ENCODE results near the gene PLEKHH3.

PLEKHH3 gene

GRCh38 chr17:42706732-42707131, 29.9 kb upstream of the PLEKHH3 start:
- no peak for TF ChIP-seq TAF1 (IDR thresholded peaks at IDR 0.05; ENCODE audit: low read depth)
- no peak for TF ChIP-seq TEAD4 (IDR thresholded peaks at IDR 0.05)
- TF ChIP-seq EP300 (IDR thresholded peaks at IDR 0.05; ENCODE audit: borderline replicate concordance) = no peak
- TF ChIP-seq ZBTB7A (IDR thresholded peaks at IDR 0.05; ENCODE audit: low read depth) = no peak
- no peak for TF ChIP-seq REST (IDR thresholded peaks at IDR 0.05; ENCODE audit: low read depth)
- no peak for TF ChIP-seq CREB1 (IDR thresholded peaks at IDR 0.05; ENCODE audit: low read depth)
- no peak for TF ChIP-seq TCF12 (IDR thresholded peaks at IDR 0.05; ENCODE audit: low read depth)
- TF ChIP-seq NFIC (IDR thresholded peaks at IDR 0.05) = no peak
- TF ChIP-seq FOXM1 (IDR thresholded peaks at IDR 0.05; ENCODE audit: borderline replicate concordance, low read depth) = no peak
- TF ChIP-seq USF1 (IDR thresholded peaks at IDR 0.05) = no peak
- no peak for TF ChIP-seq MAX (IDR thresholded peaks at IDR 0.05)

- no peak for TF ChIP-seq EGR1 (IDR thresholded peaks at IDR 0.05)
- no peak for TF ChIP-seq CEBPB (IDR thresholded peaks at IDR 0.05)
- TF ChIP-seq FOXM1 (IDR thresholded peaks at IDR 0.05; ENCODE audit: borderline replicate concordance, low read depth) = no peak
- no peak for TF ChIP-seq TCF12 (IDR thresholded peaks at IDR 0.05; ENCODE audit: low read depth)
- TF ChIP-seq USF1 (IDR thresholded peaks at IDR 0.05) = no peak
- TF ChIP-seq EP300 (IDR thresholded peaks at IDR 0.05; ENCODE audit: borderline replicate concordance) = no peak
- TF ChIP-seq TEAD4 (IDR thresholded peaks at IDR 0.05) = no peak
- no peak for TF ChIP-seq TAF1 (IDR thresholded peaks at IDR 0.05; ENCODE audit: low read depth)
- TF ChIP-seq CREB1 (IDR thresholded peaks at IDR 0.05; ENCODE audit: low read depth) = no peak
- no peak for TF ChIP-seq YY1 (IDR thresholded peaks at IDR 0.05; ENCODE audit: low read depth)
- TF ChIP-seq NFIC (IDR thresholded peaks at IDR 0.05) = no peak
These were observed 28.2 kb upstream of the PLEKHH3 start for GRCh38 chr17:42704837-42705494.

- TF ChIP-seq TCF12 (IDR thresholded peaks at IDR 0.05; ENCODE audit: low read depth) (no peak), NFIC (IDR thresholded peaks at IDR 0.05) (no peak), EGR1 (IDR thresholded peaks at IDR 0.05) (no peak), FOXM1 (IDR thresholded peaks at IDR 0.05; ENCODE audit: borderline replicate concordance, low read depth) (no peak), USF1 (IDR thresholded peaks at IDR 0.05) (no peak), TEAD4 (IDR thresholded peaks at IDR 0.05) (no peak), RAD21 (IDR thresholded peaks at IDR 0.05; ENCODE audit: low read depth) (no peak), ZBTB7A (IDR thresholded peaks at IDR 0.05; ENCODE audit: low read depth) (no peak), CEBPB (IDR thresholded peaks at IDR 0.05) (no peak), MAX (IDR thresholded peaks at IDR 0.05) (no peak), YY1 (IDR thresholded peaks at IDR 0.05; ENCODE audit: low read depth) (no peak)
These were observed 27.7 kb upstream of the PLEKHH3 start for GRCh38 chr17:42704490-42704836.

GRCh38 chr17:42702446-42702845, 25.7 kb upstream of the PLEKHH3 start:
- TF ChIP-seq FOXM1 (IDR thresholded peaks at IDR 0.05; ENCODE audit: borderline replicate concordance, low read depth) (no peak), EP300 (IDR thresholded peaks at IDR 0.05; ENCODE audit: borderline replicate concordance) (no peak), TCF12 (IDR thresholded peaks at IDR 0.05; ENCODE audit: low read depth) (no peak), YY1 (IDR thresholded peaks at IDR 0.05; ENCODE audit: low read depth) (no peak), CREB1 (IDR thresholded peaks at IDR 0.05; ENCODE audit: low read depth) (no peak), TEAD4 (IDR thresholded peaks at IDR 0.05) (no peak), NFIC (IDR thresholded peaks at IDR 0.05) (no peak), MAX (IDR thresholded peaks at IDR 0.05) (no peak), ZBTB7A (IDR thresholded peaks at IDR 0.05; ENCODE audit: low read depth) (no peak), TAF1 (IDR thresholded peaks at IDR 0.05; ENCODE audit: low read depth) (no peak), CEBPB (IDR thresholded peaks at IDR 0.05) (no peak), EGR1 (IDR thresholded peaks at IDR 0.05) (no peak)

GRCh38 chr17:42700586-42701289, 23.9 kb upstream of the PLEKHH3 start:
- TF ChIP-seq USF1 (IDR thresholded peaks at IDR 0.05) = no peak
- TF ChIP-seq TCF12 (IDR thresholded peaks at IDR 0.05; ENCODE audit: low read depth) = no peak
- no peak for TF ChIP-seq RAD21 (IDR thresholded peaks at IDR 0.05; ENCODE audit: low read depth)
- no peak for TF ChIP-seq ZBTB7A (IDR thresholded peaks at IDR 0.05; ENCODE audit: low read depth)
- TF ChIP-seq EGR1 (IDR thresholded peaks at IDR 0.05) = no peak
- no peak for TF ChIP-seq CREB1 (IDR thresholded peaks at IDR 0.05; ENCODE audit: low read depth)
- TF ChIP-seq MAX (IDR thresholded peaks at IDR 0.05) = no peak
- no peak for TF ChIP-seq NFIC (IDR thresholded peaks at IDR 0.05)
- TF ChIP-seq YY1 (IDR thresholded peaks at IDR 0.05; ENCODE audit: low read depth) = no peak
- TF ChIP-seq EP300 (IDR thresholded peaks at IDR 0.05; ENCODE audit: borderline replicate concordance) = no peak
- no peak for TF ChIP-seq TAF1 (IDR thresholded peaks at IDR 0.05; ENCODE audit: low read depth)
- TF ChIP-seq REST (IDR thresholded peaks at IDR 0.05; ENCODE audit: low read depth) = no peak
- no peak for TF ChIP-seq TEAD4 (IDR thresholded peaks at IDR 0.05)
- no peak for TF ChIP-seq CEBPB (IDR thresholded peaks at IDR 0.05)
- TF ChIP-seq FOXM1 (IDR thresholded peaks at IDR 0.05; ENCODE audit: borderline replicate concordance, low read depth) = no peak

Data from Ishikawa (cell line).